HG03108 (cell line): Measurements from ENCODE around the gene NAALADL1.
A peak's percentile ranks its signal among the peaks of the same experiment; 100 is the strongest.
"Not testable (repeated sequence)": the region's sequence is repeated elsewhere in the genome, so short reads cannot be mapped to it uniquely, and the experiment has no call there.

Experiments
- ATAC-seq: cut with Tn5 transposase; IDR thresholded peaks from one replicate; pipeline ENCODE4 v1.9.1; 2021; ENCODE audit warnings: moderate library complexity; ENCODE audit not compliant: unreplicated experiment

Gene NAALADL1

DNA sequence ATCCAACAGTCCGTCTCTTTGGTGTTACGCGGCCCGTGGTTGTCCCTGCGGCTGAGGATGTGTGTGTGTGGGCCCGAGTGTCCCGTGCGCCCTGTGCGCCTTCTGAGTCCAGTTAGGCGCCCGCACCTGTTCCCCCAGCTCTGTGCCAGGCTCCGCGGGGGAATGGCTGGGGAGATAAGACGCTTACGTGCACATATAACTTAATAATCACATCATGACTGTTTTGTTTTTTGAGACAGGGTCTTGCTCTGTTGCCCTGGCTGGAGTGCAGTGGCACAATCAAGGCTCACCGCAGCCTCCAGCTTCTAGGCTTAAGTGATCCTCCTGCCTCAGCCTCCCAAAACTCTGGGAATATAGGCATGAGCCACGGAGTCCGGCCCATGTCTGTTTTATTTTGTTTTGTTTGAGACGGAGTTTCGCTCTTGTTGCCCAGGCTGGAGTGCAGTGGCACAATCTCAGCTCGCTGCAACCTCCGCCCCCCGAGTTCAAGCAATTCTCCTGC lies 43.6 kb downstream of the NAALADL1 start:
- ATAC-seq, result peak; percentile 1

GRCh38 chr11:65013888-65014725 lies 44.2 kb downstream of the NAALADL1 start, which contains the start of gene ARL2:
Gene ARL2, plus strand, starts transcription at chr11:65014160. Its CDS starts 48 bp downstream, at chr11:65014208.
- peak; percentile 69 for ATAC-seq

DNA sequence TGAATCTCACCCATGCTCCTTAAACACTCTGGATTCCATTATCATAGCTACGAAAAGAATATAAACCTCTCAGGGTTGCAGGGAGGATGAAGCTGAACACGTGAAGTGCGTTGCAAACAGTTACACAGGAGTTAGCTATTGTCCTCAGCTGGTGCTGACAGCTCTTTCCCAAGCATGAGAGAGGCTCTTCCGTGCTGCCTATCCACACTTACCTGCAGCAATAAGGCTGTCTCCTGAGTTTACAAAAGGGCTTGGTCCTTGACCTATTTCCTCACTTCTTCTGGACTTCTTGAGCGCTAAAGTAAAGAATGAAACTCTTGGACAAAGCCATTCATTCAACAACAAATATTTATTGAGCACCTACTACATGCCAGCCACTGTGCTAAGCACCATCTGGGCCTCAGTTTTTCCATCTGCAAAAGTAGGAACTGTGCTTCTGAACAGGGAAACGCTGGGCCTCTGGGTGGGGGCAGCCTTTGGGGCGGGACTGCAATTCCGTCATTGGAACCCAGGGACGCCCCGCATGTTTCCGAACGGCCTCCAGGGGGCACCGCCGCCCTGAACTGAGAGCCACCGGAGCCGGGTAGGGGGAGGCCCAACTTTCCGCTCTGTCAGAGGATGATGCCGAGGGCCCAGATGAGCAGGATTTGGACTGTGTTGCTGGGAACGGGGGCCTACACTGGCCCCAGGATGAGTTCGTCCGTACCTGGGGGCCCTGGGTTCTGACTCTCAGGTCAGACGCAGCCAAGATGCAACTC lies 45.0 kb downstream of the NAALADL1 start:
- ATAC-seq, result peak; percentile 56

GRCh38 chr11:65008873-65009272 lies 49.5 kb downstream of the NAALADL1 start:
- ATAC-seq, result no peak

DNA sequence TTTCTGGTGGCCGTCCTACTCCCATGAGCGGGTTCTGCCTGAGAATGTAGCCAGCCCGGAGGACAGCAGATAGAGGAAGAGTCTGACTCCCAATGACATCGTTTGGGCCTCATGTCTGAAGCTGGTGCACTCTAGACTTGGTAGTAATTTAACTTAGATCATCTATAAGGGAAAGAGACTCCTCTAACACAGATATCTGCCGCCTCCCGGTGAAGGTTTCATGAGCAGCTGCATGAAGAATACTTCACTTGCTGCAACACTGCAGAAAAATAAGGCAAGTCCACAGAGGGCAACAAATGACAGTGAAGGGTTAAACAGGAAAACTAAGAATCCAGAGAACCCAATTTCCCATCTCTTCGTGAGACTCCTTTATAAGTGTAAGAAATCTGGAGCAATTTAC lies 50.3 kb downstream of the NAALADL1 start:
- ATAC-seq, result no peak

DNA sequence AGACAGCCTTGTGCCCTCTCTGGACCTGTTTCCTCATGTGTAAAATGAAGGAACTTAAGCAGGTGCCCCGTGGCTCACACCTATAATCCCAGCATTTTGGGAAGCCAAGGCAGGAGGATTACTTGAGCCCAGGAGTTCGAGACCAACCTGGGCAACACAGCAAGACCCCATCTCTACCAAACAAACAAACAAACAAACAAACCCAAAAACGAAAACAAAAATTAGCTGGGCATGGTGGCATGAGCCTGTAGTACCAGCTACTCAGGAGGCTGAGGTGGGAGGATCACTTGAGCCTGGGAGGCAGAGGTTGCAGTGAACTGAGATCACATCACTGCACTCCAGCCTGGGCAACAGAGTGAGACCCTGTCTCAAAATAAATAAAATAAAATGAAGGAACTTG lies 54.4 kb downstream of the NAALADL1 start:
- not testable (repeated sequence) for ATAC-seq

DNA sequence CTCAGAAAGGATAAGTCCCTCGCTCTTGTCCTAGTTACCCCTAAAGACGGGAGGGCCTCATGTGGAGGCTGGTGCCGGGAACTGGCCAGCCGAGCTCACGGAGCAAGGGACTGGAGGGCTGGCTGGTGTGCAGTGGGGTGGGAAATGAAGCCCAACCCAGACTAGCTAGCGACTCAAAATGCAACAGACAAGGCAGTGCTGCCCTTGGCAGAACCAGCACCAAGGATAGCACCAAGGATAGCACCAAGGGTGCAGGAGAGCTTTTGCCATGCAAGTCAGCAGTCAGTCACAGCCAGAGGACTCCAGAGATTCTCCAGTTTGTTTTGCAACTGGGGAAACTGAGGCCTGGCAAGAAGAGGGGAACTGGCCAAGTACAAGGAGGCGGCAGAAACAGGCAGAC lies 55.1 kb downstream of the NAALADL1 start:
- ATAC-seq, result no peak

DNA sequence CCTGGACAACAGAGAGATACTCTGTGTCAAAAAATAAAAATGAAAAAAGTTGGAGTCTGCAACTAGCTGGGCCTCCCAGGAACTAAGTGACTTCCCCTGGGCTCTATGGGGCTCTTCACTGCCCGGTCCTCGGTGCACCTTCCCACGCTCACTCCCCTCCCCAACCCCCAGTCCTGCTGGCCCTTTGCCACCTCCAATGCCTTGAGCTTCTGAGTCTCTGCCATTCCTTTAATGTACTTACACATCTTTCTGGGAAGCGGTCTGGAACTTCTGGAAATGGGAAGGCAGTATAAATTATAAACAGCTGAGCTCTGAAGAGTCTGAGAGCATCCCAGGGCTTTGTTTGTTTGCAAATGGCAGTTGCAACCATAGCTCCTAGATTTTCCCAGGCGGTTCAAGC lies 55.6 kb downstream of the NAALADL1 start:
- no peak for ATAC-seq

DNA sequence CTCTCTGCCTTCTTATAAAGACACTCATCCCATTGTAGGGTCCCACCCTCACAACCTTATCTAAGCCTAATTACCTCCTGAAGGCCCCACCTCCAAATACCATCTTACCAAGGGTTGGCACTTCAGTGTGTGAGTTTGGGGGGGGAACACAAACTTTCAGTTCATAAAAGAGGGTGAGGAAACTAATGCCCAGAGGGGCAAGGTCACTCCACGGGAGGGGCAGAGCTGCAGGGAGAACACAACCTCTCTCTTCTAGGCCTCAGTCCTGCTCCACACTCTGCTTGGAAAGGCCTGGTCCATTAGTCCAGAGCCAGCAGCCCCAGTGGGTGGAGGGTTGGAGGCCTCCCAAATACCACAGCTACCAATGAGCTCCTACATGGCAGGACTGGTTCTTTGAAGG lies 58.9 kb downstream of the NAALADL1 start:
- ATAC-seq, result no peak

GRCh38 chr11:64998690-64999431 lies 59.5 kb downstream of the NAALADL1 start:
- no peak for ATAC-seq

DNA sequence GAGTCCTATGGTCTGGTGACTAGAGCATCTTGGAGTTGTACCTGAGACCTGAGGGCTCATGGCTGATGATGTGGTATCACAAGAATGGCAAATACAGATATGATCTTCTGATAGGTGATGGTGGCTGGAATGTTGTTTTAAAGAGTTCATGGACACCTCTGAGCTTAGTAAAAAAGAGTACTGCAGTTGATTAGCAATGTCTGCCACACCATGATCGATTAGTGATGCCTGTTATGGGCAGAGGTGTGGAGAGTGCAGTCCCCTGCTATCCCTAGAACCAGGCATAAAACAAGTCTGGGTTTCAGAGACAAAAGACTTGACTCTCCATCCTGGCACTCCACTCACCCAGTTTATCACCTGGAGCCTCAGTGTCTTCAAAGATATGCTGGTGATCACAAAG lies 60.2 kb downstream of the NAALADL1 start:
- ATAC-seq, result no peak

GRCh38 chr11:64996710-64997380 lies 61.5 kb downstream of the NAALADL1 start, which contains the start of gene BATF2:
Gene BATF2, minus strand, starts transcription at chr11:64996971. Its CDS starts 57 bp downstream, at chr11:64996914.
- no peak for ATAC-seq

- ATAC-seq, result no peak
These were observed 62.0 kb downstream of the NAALADL1 start for GRCh38 chr11:64996327-64996709.
